ENCODE results near the gene VPS54. TPM values are rescaled to one million over a fixed set of nuclear protein-coding genes. Genes with fewer than 3 reads are reported as not detected.

Gene VPS54
- total RNA-seq, 6 donors from 2014 or later, result 10.3 to 43.7 (median 21.7) TPM

- H3K36me3 ChIP-seq, result peaks cover 9 to 93% (median 41%) of the 10 kb centered on the region in 4 donors
- DNase-seq (no peak), ATAC-seq (ENCODE audit: low FRiP score in 2 of 2) (no peak)
- 92 to 94% methylated on average over 2 of the region's 2 CpGs for WGBS, 2 donors
- H3K27me3 ChIP-seq, result no peaks in the 10 kb centered on the region
- no peaks in the 10 kb centered on the region for H3K9me3 ChIP-seq
- H3K27ac ChIP-seq, result no peak overlapping the region
- TF ChIP-seq EP300 (IDR thresholded peaks at IDR 0.05) (no peak), POLR2AphosphoS5 (IDR thresholded peaks at IDR 0.05) (no peak), POLR2A (IDR thresholded peaks at IDR 0.05) (no peak)
- no peak overlapping the region for H3K4me3 ChIP-seq
- H3K4me1 ChIP-seq, result no peaks in the 10 kb centered on the region
Measured at GRCh38 chr2:63888053-63888452, 131.2 kb downstream of the VPS54 start.

- no peak overlapping the region for H3K4me3 ChIP-seq
- no peak for ATAC-seq (ENCODE audit: low FRiP score in 2 of 2)
- TF ChIP-seq POLR2AphosphoS5 (IDR thresholded peaks at IDR 0.05) (no peak), POLR2A (IDR thresholded peaks at IDR 0.05) (no peak), EP300 (IDR thresholded peaks at IDR 0.05) (no peak), CTCF (IDR thresholded peaks at IDR 0.05) (no peak)
- 96 to 100% methylated on average over 2 of the region's 2 CpGs for WGBS, 2 donors
- H3K36me3 ChIP-seq, result peaks cover 9 to 87% (median 43%) of the 10 kb centered on the region in 4 donors
- H3K4me1 ChIP-seq, result peaks cover 0 to under 1% (median 0%) of the 10 kb centered on the region in 4 donors
- H3K9me3 ChIP-seq, result no peaks in the 10 kb centered on the region
- no peak for DNase-seq
- H3K27ac ChIP-seq, result no peak overlapping the region
- H3K27me3 ChIP-seq, result no peaks in the 10 kb centered on the region
Measured at GRCh38 chr2:63886445-63886844, 132.8 kb downstream of the VPS54 start.

- ATAC-seq (ENCODE audit: low FRiP score in 2 of 2), result no peak
- H3K4me3 ChIP-seq, result no peak overlapping the region
- 95 to 96% methylated on average over 3 of the region's 3 CpGs for WGBS, 2 donors
- peaks cover 0 to 4% (median 0%) of the 10 kb centered on the region in 4 donors for H3K4me1 ChIP-seq
- no peak for DNase-seq
- no peak for TF ChIP-seq CTCF (IDR thresholded peaks at IDR 0.05)
- no peak for TF ChIP-seq POLR2A (IDR thresholded peaks at IDR 0.05)
- no peak for TF ChIP-seq POLR2AphosphoS5 (IDR thresholded peaks at IDR 0.05)
- TF ChIP-seq EP300 (IDR thresholded peaks at IDR 0.05), result no peak
- no peaks in the 10 kb centered on the region for H3K27me3 ChIP-seq
- no peak overlapping the region for H3K27ac ChIP-seq
- H3K36me3 ChIP-seq, result peaks cover 9 to 65% (median 29%) of the 10 kb centered on the region in 4 donors
- no peaks in the 10 kb centered on the region for H3K9me3 ChIP-seq
Measured at GRCh38 chr2:63882395-63883105, 136.7 kb downstream of the VPS54 start.

- ATAC-seq (ENCODE audit: low FRiP score in 2 of 2) (no peak), DNase-seq (no peak)
- no peak for TF ChIP-seq POLR2AphosphoS5 (IDR thresholded peaks at IDR 0.05)
- TF ChIP-seq EP300 (IDR thresholded peaks at IDR 0.05), result no peak
- TF ChIP-seq POLR2A (IDR thresholded peaks at IDR 0.05), result no peak
- no peak for TF ChIP-seq CTCF (IDR thresholded peaks at IDR 0.05)
- Histone ChIP-seq H3K9me3 (no peaks in the 10 kb centered on the region), H3K27me3 (no peaks in the 10 kb centered on the region), H3K27ac (no peak overlapping the region), H3K4me3 (no peak overlapping the region), H3K4me1 (peaks cover 0 to 4% (median under 1%) of the 10 kb centered on the region in 4 donors), H3K36me3 (peaks cover 7 to 52% (median 22%) of the 10 kb centered on the region in 4 donors)
- WGBS, 2 donors, result 74 to 81% methylated on average over 2 of the region's 2 CpGs
Measured at GRCh38 chr2:63881205-63881604, 138.0 kb downstream of the VPS54 start.

GRCh38 chr2:63880625-63881024 is 138.6 kb downstream of the VPS54 start:
- DNase-seq, result no peak
- Histone ChIP-seq H3K27ac (no peak overlapping the region), H3K27me3 (no peaks in the 10 kb centered on the region), H3K4me3 (no peak overlapping the region), H3K36me3 (peaks cover 4 to 46% (median 18%) of the 10 kb centered on the region in 4 donors), H3K9me3 (no peaks in the 10 kb centered on the region), H3K4me1 (peaks cover 1 to 6% (median 4%) of the 10 kb centered on the region in 4 donors)
- WGBS, 2 donors, result 69 to 73% methylated on average over 4 of the region's 4 CpGs
- TF ChIP-seq CTCF (IDR thresholded peaks at IDR 0.05), result no peak
- TF ChIP-seq EP300 (IDR thresholded peaks at IDR 0.05), result no peak
- no peak for TF ChIP-seq POLR2A (IDR thresholded peaks at IDR 0.05)
- no peak for TF ChIP-seq POLR2AphosphoS5 (IDR thresholded peaks at IDR 0.05)
- ATAC-seq (ENCODE audit: low FRiP score in 2 of 2), result no peak
